PFSK-1 (cell line): Measurements from ENCODE around the gene CAMTA1.

Experiments used
- FOXP2 ChIP-seq: optimal IDR thresholded peaks from 2 replicates; pipeline ENCODE3; 2011; ENCODE audit warnings: borderline replicate concordance, control low read depth, inconsistent platforms; ENCODE audit not compliant: insufficient read depth; ENCODE audit errors: extremely low read length, extremely low read depth
- POLR2AphosphoS5 ChIP-seq: IDR thresholded peaks from 2 replicates; pipeline ENCODE4 v1.6.1; 2012; ENCODE audit warnings: low read depth, mild to moderate bottlenecking, control low read depth, low read length, moderate library complexity
- SIN3A ChIP-seq: IDR thresholded peaks from 2 replicates; pipeline ENCODE4 v1.6.1; 2012; ENCODE audit warnings: mild to moderate bottlenecking, low read length, moderate library complexity, borderline replicate concordance; ENCODE audit not compliant: insufficient read depth
- TAF1 ChIP-seq: IDR thresholded peaks from 2 replicates; pipeline ENCODE4 v1.6.1; 2012; ENCODE audit warnings: low read length, control low read depth, borderline replicate concordance; ENCODE audit not compliant: insufficient read depth
- TF ChIP-seq, protein P1 (sequence below), 2 experiments: IDR thresholded peaks; 2 replicates each; pipeline versions ENCODE4 v1.6.1 to v1.8.0; 2011 to 2012; ENCODE audit warnings: low read depth in 2 of 2, low read length in 2 of 2, control low read depth in 1 of 2, inconsistent platforms in 1 of 2, mild to moderate bottlenecking in 1 of 2, moderate library complexity in 1 of 2; ENCODE audit not compliant: insufficient read depth in 1 of 2

The CAMTA1 gene

DNA sequence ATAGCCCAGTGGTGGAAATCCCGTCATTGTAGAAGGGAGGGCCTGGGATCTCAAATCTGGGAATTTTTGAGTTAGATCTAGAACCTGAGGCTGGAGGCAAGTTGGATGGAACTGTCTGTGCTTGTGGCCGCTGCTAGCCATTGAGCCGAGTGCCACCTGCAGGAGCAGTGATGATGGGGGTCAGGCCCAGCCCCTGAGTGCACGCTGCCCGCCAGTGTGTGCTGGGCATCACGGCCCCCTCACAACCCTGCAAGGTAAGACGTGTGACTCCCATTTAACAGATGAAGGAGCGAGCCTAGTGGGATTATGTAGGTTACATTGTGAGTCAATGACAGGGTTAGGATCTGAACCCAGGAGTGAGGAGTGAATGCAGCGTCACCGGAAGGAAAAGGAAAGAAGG lies 407.2 kb downstream of the CAMTA1 start:
- TF ChIP-seq SIN3A: no peak
- TF ChIP-seq POLR2AphosphoS5: no peak
- no peak for TF ChIP-seq FOXP2
- TF ChIP-seq, protein P1, sequence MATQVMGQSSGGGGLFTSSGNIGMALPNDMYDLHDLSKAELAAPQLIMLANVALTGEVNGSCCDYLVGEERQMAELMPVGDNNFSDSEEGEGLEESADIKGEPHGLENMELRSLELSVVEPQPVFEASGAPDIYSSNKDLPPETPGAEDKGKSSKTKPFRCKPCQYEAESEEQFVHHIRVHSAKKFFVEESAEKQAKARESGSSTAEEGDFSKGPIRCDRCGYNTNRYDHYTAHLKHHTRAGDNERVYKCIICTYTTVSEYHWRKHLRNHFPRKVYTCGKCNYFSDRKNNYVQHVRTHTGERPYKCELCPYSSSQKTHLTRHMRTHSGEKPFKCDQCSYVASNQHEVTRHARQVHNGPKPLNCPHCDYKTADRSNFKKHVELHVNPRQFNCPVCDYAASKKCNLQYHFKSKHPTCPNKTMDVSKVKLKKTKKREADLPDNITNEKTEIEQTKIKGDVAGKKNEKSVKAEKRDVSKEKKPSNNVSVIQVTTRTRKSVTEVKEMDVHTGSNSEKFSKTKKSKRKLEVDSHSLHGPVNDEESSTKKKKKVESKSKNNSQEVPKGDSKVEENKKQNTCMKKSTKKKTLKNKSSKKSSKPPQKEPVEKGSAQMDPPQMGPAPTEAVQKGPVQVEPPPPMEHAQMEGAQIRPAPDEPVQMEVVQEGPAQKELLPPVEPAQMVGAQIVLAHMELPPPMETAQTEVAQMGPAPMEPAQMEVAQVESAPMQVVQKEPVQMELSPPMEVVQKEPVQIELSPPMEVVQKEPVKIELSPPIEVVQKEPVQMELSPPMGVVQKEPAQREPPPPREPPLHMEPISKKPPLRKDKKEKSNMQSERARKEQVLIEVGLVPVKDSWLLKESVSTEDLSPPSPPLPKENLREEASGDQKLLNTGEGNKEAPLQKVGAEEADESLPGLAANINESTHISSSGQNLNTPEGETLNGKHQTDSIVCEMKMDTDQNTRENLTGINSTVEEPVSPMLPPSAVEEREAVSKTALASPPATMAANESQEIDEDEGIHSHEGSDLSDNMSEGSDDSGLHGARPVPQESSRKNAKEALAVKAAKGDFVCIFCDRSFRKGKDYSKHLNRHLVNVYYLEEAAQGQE (IDR thresholded peaks at IDR 0.05; ENCODE audit: insufficient read depth in 1 of 2, low read depth in 2 of 2, low read length in 2 of 2): no peak
- no peak for TF ChIP-seq TAF1

DNA sequence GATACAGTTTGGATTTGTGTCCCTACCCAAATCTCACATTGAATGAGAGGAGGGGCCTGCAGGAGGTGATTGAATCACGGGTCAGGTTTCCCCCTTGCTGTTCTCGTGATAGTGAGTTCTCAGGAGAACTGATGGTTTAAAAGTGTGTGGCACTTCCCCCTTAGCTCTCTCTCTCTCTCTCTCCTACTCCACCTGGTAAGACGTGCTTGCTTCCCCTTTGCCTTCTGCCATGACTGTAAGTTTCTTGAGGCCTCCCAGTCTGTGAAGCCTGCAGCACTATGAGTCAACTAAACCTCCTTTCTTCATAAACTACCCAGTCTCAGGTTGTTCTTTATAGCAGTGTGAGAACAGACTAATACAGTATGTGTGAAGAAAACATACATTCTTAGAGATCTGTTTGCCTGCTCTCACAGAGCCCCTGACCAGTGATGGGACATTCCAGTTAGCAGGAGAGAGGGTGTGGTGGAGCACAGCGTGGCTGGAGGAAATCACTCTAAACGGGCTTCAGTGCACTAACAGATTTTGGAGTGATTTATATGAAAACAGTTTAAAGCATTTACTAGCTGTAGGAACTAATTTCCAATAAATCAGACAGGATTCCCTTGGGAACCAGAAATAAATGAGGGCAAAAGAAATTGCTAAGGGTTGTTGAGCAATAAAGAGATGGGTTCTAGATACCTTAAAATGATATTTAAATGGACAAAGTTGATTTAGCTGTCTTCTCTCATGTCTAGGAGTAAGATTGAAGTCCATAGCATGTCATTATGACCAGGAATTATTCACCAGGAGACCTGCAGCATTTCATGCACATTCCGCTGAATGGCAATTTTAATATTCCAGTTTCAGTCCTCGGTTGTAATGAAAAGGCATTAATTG lies 411.0 kb downstream of the CAMTA1 start:
- TF ChIP-seq POLR2AphosphoS5: no peak
- TF ChIP-seq TAF1: no peak
- no peak for TF ChIP-seq SIN3A
- TF ChIP-seq FOXP2: no peak
- TF ChIP-seq, protein P1 (IDR thresholded peaks at IDR 0.05; ENCODE audit: insufficient read depth in 1 of 2, low read depth in 2 of 2, low read length in 2 of 2): no peak

DNA sequence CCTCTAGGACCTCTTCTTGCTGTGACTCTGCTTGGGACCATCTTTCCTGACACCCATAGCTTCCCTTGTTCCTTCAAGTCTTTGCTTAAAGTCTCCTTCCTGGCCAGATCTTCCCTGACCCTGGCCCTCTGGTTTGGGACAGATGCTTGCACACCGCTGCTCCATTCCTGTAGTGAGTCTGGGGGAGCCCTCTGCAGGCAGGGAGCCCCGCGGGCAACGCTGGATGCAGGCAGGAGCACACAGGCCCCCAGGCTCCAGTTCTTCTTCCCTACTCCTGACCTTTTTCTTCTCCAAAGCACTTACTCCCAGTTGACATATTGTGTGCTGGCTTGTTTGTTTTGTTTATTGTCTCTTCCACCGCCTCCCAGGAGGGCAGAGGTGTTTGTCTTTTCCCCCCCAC lies 413.4 kb downstream of the CAMTA1 start:
- no peak for TF ChIP-seq TAF1
- TF ChIP-seq FOXP2: no peak
- TF ChIP-seq SIN3A: no peak
- TF ChIP-seq POLR2AphosphoS5: no peak
- TF ChIP-seq, protein P1 (IDR thresholded peaks at IDR 0.05; ENCODE audit: insufficient read depth in 1 of 2, low read depth in 2 of 2, low read length in 2 of 2): no peak

DNA sequence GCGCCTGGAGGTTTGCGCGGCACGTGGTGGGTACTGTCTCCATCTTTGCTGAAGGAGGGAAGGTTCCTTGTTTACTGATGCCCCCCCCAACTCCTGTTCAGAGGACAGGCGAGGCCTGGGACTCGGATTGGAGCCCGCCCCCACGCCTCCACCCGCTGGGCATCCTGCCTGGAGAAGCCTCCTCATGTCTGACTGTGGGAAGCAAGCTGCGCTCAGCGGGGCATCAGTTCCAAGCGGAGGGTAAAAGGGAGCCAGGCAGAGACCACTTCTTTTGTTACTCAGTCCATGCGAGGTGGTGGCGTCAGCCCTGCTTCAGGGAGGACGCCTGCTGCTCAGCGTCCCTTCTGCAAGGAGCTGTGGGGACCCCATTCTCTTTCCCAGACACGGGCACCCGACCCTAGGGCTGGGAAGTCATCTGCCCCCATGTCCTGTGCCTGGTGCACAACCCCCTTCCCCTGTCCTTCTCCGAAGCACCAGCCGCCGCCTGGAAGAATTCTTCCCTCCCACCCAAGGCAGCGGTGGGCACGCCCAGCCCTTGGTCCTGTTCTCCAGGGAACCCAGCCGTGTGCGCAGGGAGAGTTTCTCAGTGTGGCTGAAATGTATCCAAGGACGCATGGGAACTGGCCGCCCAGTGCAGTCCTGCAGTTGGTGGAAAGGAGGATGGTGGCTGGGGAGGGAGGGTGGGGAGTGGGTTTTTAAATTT lies 414.0 kb downstream of the CAMTA1 start:
- TF ChIP-seq, protein P1 (IDR thresholded peaks at IDR 0.05; ENCODE audit: insufficient read depth in 1 of 2, low read depth in 2 of 2, low read length in 2 of 2): no peak
- no peak for TF ChIP-seq POLR2AphosphoS5
